HepG2 (cell line): ENCODE data around the gene ITPRIP. TPM values are rescaled to one million over a fixed set of nuclear protein-coding genes. Genes with fewer than 3 reads are reported as not detected.
A peak's percentile ranks its signal among the peaks of the same experiment; 100 is the strongest.

Experiments
- E2F2 ChIP-seq: sonication (generic); formaldehyde crosslinking; IDR thresholded peaks from 2 replicates; pipeline ENCODE4 v1.4.0; 2020; ENCODE audit warnings: missing genetic modification reagents, borderline replicate concordance
- HBP1 ChIP-seq: IDR thresholded peaks from 2 replicates; pipeline ENCODE4 v1.6.1; 2016; ENCODE audit warnings: low read depth, control low read depth
- HHEX ChIP-seq: IDR thresholded peaks from 2 replicates; pipeline ENCODE4 v1.6.1; 2016; ENCODE audit warnings: control low read depth
- HNF1B ChIP-seq: sonication (generic); formaldehyde crosslinking; IDR thresholded peaks from 2 replicates; pipeline ENCODE4 v1.5.1; 2020; ENCODE audit warnings: mild to moderate bottlenecking, moderate library complexity, missing genetic modification reagents
- HNF4A ChIP-seq: sonication (generic); formaldehyde crosslinking; IDR thresholded peaks from 2 replicates; pipeline ENCODE4 v1.4.0; 2020; ENCODE audit warnings: missing genetic modification reagents
- LRRFIP1 ChIP-seq: sonication (generic); formaldehyde crosslinking; conservative IDR thresholded peaks from 2 replicates; pipeline ENCODE4 v1.4.0; 2020; ENCODE audit warnings: missing genetic modification reagents
- NFYB ChIP-seq: sonication (generic); formaldehyde crosslinking; IDR thresholded peaks from 2 replicates; pipeline ENCODE4 v1.4.0; 2020; ENCODE audit warnings: missing genetic modification reagents
- SP1 ChIP-seq, 2 experiments: fragments of 450-650 bp in 1 of 2; sonication (generic) in 1 of 2; formaldehyde crosslinking in 1 of 2; IDR thresholded peaks; 2 replicates each; pipeline versions ENCODE4 v1.4.0 to v1.6.1; 2016 to 2020; ENCODE audit warnings: missing genetic modification reagents in 1 of 2
- SUZ12 ChIP-seq: fragments of 150-350 bp; IDR thresholded peaks from 2 replicates; pipeline ENCODE4 v1.6.1; 2014; ENCODE audit warnings: low read depth, low read length
- SYNCRIP ChIP-seq: fragments of 200-400 bp; formaldehyde crosslinking; IDR thresholded peaks from 2 replicates; pipeline ENCODE4 v1.6.1; 2018; ENCODE audit warnings: mild to moderate bottlenecking, low read depth, low read length; ENCODE audit not compliant: insufficient read depth
- THYN1 ChIP-seq: sonication (generic); formaldehyde crosslinking; IDR thresholded peaks from 2 replicates; pipeline ENCODE4 v1.8.1; 2023; ENCODE audit warnings: low read depth, mild to moderate bottlenecking, moderate library complexity, missing genetic modification reagents, borderline replicate concordance
- U2AF1 ChIP-seq: fragments of 200-400 bp; formaldehyde crosslinking; optimal IDR thresholded peaks from 2 replicates; pipeline ENCODE3; 2017; ENCODE audit warnings: mild to moderate bottlenecking, low read depth, low read length
- WIZ ChIP-seq: sonication (generic); formaldehyde crosslinking; IDR thresholded peaks from 2 replicates; pipeline ENCODE4 v1.5.1; 2020; ENCODE audit warnings: mild to moderate bottlenecking, missing genetic modification reagents
- ZKSCAN1 ChIP-seq: fragments of 150-350 bp; IDR thresholded peaks from 2 replicates; pipeline ENCODE4 v1.6.1; 2014; ENCODE audit warnings: low read length
- ZNF253 ChIP-seq: sonication (generic); formaldehyde crosslinking; IDR thresholded peaks from 2 replicates; pipeline ENCODE4 v1.8.0; 2022; ENCODE audit warnings: mild to moderate bottlenecking, missing genetic modification reagents, borderline replicate concordance
- ZNF264 ChIP-seq: sonication (generic); formaldehyde crosslinking; IDR thresholded peaks from 2 replicates; pipeline ENCODE4 v1.4.0; 2020; ENCODE audit warnings: missing genetic modification reagents
- ZNF282 ChIP-seq: fragments of 450-650 bp; IDR thresholded peaks from 2 replicates; pipeline ENCODE4 v1.6.1; 2018; ENCODE audit not compliant: partially characterized antibody
- ZNF644 ChIP-seq: IDR thresholded peaks from 2 replicates; pipeline ENCODE4 v1.6.1; 2016; ENCODE audit warnings: low read depth
- ZNF766 ChIP-seq: sonication (generic); formaldehyde crosslinking; IDR thresholded peaks from 2 replicates; pipeline ENCODE4 v1.5.0; 2020; ENCODE audit warnings: missing genetic modification reagents, borderline replicate concordance
- ZNF790 ChIP-seq: sonication (generic); formaldehyde crosslinking; IDR thresholded peaks from 2 replicates; pipeline ENCODE4 v1.8.0; 2022; ENCODE audit warnings: missing genetic modification reagents, mild to moderate bottlenecking, borderline replicate concordance
- polyA plus RNA-seq, 8 experiments: library from polyadenylated mRNA; depleted of rRNA in 3 of 8; stranded (reverse) in 7 of 8; unstranded in 1 of 8; fragments of >200 nt; fragmentation: Illumina TruSeq in 4 of 8; extraction: Trizol in 4 of 8; gene quantifications; 2 replicates each; pipeline versions ENCODE4 v1.2.1 to v1.2.3, GENCODE V29; 2011 to 2016; ENCODE audit warnings: low read depth in 4 of 8, missing spikeins in 1 of 8, mixed read lengths in 1 of 8; ENCODE audit not compliant: insufficient read depth in 1 of 8
- total RNA-seq, 5 experiments: library from RNA; depleted of rRNA; stranded (reverse); fragments of >200 nt; fragmentation: Illumina TruSeq; extraction: Trizol; gene quantifications; 2 replicates each; pipeline ENCODE4 v1.2.3, GENCODE V29; 2016; ENCODE audit warnings: low read depth in 1 of 5
- TF ChIP-seq, protein P1 (sequence below): fragments of 450-650 bp; IDR thresholded peaks from 2 replicates; pipeline ENCODE4 v1.6.1; 2017; ENCODE audit warnings: mild to moderate bottlenecking

Gene ITPRIP
- total and polyA plus RNA-seq, 2 of the 13 experiments (the other 11 are each of a cell fraction or from before 2014, with no cell fraction given): 1.00 to 2.8 TPM

- TF ChIP-seq, protein P1, sequence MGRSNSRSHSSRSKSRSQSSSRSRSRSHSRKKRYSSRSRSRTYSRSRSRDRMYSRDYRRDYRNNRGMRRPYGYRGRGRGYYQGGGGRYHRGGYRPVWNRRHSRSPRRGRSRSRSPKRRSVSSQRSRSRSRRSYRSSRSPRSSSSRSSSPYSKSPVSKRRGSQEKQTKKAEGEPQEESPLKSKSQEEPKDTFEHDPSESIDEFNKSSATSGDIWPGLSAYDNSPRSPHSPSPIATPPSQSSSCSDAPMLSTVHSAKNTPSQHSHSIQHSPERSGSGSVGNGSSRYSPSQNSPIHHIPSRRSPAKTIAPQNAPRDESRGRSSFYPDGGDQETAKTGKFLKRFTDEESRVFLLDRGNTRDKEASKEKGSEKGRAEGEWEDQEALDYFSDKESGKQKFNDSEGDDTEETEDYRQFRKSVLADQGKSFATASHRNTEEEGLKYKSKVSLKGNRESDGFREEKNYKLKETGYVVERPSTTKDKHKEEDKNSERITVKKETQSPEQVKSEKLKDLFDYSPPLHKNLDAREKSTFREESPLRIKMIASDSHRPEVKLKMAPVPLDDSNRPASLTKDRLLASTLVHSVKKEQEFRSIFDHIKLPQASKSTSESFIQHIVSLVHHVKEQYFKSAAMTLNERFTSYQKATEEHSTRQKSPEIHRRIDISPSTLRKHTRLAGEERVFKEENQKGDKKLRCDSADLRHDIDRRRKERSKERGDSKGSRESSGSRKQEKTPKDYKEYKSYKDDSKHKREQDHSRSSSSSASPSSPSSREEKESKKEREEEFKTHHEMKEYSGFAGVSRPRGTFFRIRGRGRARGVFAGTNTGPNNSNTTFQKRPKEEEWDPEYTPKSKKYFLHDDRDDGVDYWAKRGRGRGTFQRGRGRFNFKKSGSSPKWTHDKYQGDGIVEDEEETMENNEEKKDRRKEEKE: no peak
- no peak for TF ChIP-seq ZNF644 (CRISPR knock-in tag)
- no peak for TF ChIP-seq ZNF264 (CRISPR knock-in tag)
- TF ChIP-seq SYNCRIP: no peak
- no peak for TF ChIP-seq LRRFIP1 (CRISPR knock-in tag)
- TF ChIP-seq NFYB (CRISPR knock-in tag): no peak
- no peak for TF ChIP-seq SUZ12
- no peak for TF ChIP-seq E2F2 (CRISPR knock-in tag)
- no peak for TF ChIP-seq HBP1 (CRISPR knock-in tag)
- TF ChIP-seq HNF4A (CRISPR knock-in tag): no peak
- no peak for TF ChIP-seq ZNF766 (CRISPR knock-in tag)
- TF ChIP-seq ZNF282: no peak
- no peak for TF ChIP-seq WIZ (CRISPR knock-in tag)
- no peak for TF ChIP-seq THYN1 (CRISPR knock-in tag)
- no peak for TF ChIP-seq HHEX (CRISPR knock-in tag)
- no peak for TF ChIP-seq U2AF1
- TF ChIP-seq ZNF790 (CRISPR knock-in tag): no peak
- TF ChIP-seq ZKSCAN1: no peak
- TF ChIP-seq ZNF253 (CRISPR knock-in tag): no peak
- TF ChIP-seq SP1 (IDR thresholded peaks at IDR 0.05): no peak
- TF ChIP-seq SP1 (CRISPR knock-in tag; IDR thresholded peaks at IDR 0.05): peak; percentile 55; the same call in 1 of the 2 replicates
- TF ChIP-seq HNF1B: peak; percentile 56; the same call in 1 of the 2 replicates
These were observed 15.2 kb upstream of the ITPRIP start, which contains the start of gene CFAP58 (continued) for GRCh38 chr10:104353325-104354048.
